ENCODE measurements around the gene NLK.

NLK gene

GRCh38 chr17:28194382-28194781, 151.9 kb downstream of the NLK start:
- Histone ChIP-seq H3K27me3 (ENCODE audit: low read length) (no peaks in the 10 kb centered on the region), H3K36me3 (ENCODE audit: low read length) (peaks cover 5% of the 10 kb centered on the region; the same call in 1 of the 2 replicates), H3K9me2 (replicated peaks; ENCODE audit: insufficient read depth, low read length) (no peaks in the 10 kb centered on the region), H3K9ac (ENCODE audit: low read length) (no peak overlapping the region), H4K20me1 (ENCODE audit: low read depth, low read length) (no peaks in the 10 kb centered on the region), H3K79me2 (ENCODE audit: insufficient read depth, low read length) (no peaks in the 10 kb centered on the region), H2AFZ (ENCODE audit: low read depth, low read length, severe bottlenecking) (no peak overlapping the region), H3K4me2 (ENCODE audit: low read depth, low read length, poor library complexity, severe bottlenecking) (no peak overlapping the region), H3K4me3 (ENCODE audit: insufficient read depth, low read length, poor library complexity, severe bottlenecking) (no peak overlapping the region), H3K27ac (ENCODE audit: low read depth, low read length) (no peak overlapping the region), H3F3A (ENCODE audit: insufficient read depth) (0 out of 2 replicates have a peak, but pooled peaks cover 5% of the 10 kb centered on the region), H3K9me3 (ENCODE audit: insufficient read depth, low read length) (no peaks in the 10 kb centered on the region)
- TF ChIP-seq CTCF (IDR thresholded peaks at IDR 0.05; ENCODE audit: insufficient read depth, low read length, poor library complexity, severe bottlenecking) (no peak), EZH2phosphoT487 (conservative IDR thresholded peaks at IDR 0.05; ENCODE audit: low read length) (no peak)

GRCh38 chr17:28196636-28197035, 154.2 kb downstream of the NLK start:
- Histone ChIP-seq H3K79me2 (ENCODE audit: insufficient read depth, low read length) (no peaks in the 10 kb centered on the region), H3F3A (ENCODE audit: insufficient read depth) (0 out of 2 replicates have a peak, but pooled peaks cover 5% of the 10 kb centered on the region), H3K36me3 (ENCODE audit: low read length) (peaks cover 5% of the 10 kb centered on the region; the same call in 1 of the 2 replicates), H3K9me2 (replicated peaks; ENCODE audit: insufficient read depth, low read length) (no peaks in the 10 kb centered on the region), H3K9me3 (ENCODE audit: insufficient read depth, low read length) (no peaks in the 10 kb centered on the region), H3K4me2 (ENCODE audit: low read depth, low read length, poor library complexity, severe bottlenecking) (no peak overlapping the region), H3K27me3 (ENCODE audit: low read length) (no peaks in the 10 kb centered on the region), H4K20me1 (ENCODE audit: low read depth, low read length) (no peaks in the 10 kb centered on the region), H3K4me3 (ENCODE audit: insufficient read depth, low read length, poor library complexity, severe bottlenecking) (no peak overlapping the region), H2AFZ (ENCODE audit: low read depth, low read length, severe bottlenecking) (no peak overlapping the region), H3K9ac (ENCODE audit: low read length) (no peak overlapping the region), H3K27ac (ENCODE audit: low read depth, low read length) (no peak overlapping the region)
- TF ChIP-seq EZH2phosphoT487 (conservative IDR thresholded peaks at IDR 0.05; ENCODE audit: low read length) (no peak), CTCF (IDR thresholded peaks at IDR 0.05; ENCODE audit: insufficient read depth, low read length, poor library complexity, severe bottlenecking) (no peak)

- TF ChIP-seq EZH2phosphoT487 (conservative IDR thresholded peaks at IDR 0.05; ENCODE audit: low read length) (no peak), CTCF (IDR thresholded peaks at IDR 0.05; ENCODE audit: insufficient read depth, low read length, poor library complexity, severe bottlenecking) (no peak)
- Histone ChIP-seq H3K9me3 (ENCODE audit: insufficient read depth, low read length) (no peaks in the 10 kb centered on the region), H3K27me3 (ENCODE audit: low read length) (no peaks in the 10 kb centered on the region), H2AFZ (ENCODE audit: low read depth, low read length, severe bottlenecking) (no peak overlapping the region), H3K9ac (ENCODE audit: low read length) (no peak overlapping the region), H3K27ac (ENCODE audit: low read depth, low read length) (no peak overlapping the region), H3K79me2 (ENCODE audit: insufficient read depth, low read length) (no peaks in the 10 kb centered on the region), H3K4me2 (ENCODE audit: low read depth, low read length, poor library complexity, severe bottlenecking) (no peak overlapping the region), H3F3A (ENCODE audit: insufficient read depth) (0 out of 2 replicates have a peak, but pooled peaks cover 5% of the 10 kb centered on the region), H3K9me2 (replicated peaks; ENCODE audit: insufficient read depth, low read length) (no peaks in the 10 kb centered on the region), H3K4me3 (ENCODE audit: insufficient read depth, low read length, poor library complexity, severe bottlenecking) (no peak overlapping the region), H4K20me1 (ENCODE audit: low read depth, low read length) (no peaks in the 10 kb centered on the region), H3K36me3 (ENCODE audit: low read length) (peaks cover 5% of the 10 kb centered on the region; the same call in 1 of the 2 replicates)
These were observed 156.6 kb downstream of the NLK start for GRCh38 chr17:28199115-28199514.

Measured in SU-DHL-6 (cell line).